ACC112 (cell line): Measurements from ENCODE around the gene EIF4G1.

Experiments
- H2AFZ ChIP-seq: fragments of 200-600 bp; sonication (generic); one replicate; pipeline ENCODE4 v1.6.0; 2017; ENCODE audit warnings: antibody characterized with exemption, low read length; ENCODE audit not compliant: unreplicated experiment
- H3K27ac ChIP-seq: fragments of 200-600 bp; sonication (generic); 2 replicates; pipeline ENCODE4 v1.5.1; 2014; ENCODE audit warnings: low read depth, mild to moderate bottlenecking, antibody characterized with exemption, low read length, moderate library complexity
- H3K27me3 ChIP-seq: fragments of 200-600 bp; sonication (generic); 2 replicates; pipeline ENCODE4 v1.6.1; 2014; ENCODE audit warnings: mild to moderate bottlenecking, antibody characterized with exemption, low read length, moderate library complexity, mixed read lengths; ENCODE audit not compliant: insufficient read depth
- H3K36me3 ChIP-seq: fragments of 200-600 bp; sonication (generic); 2 replicates; pipeline ENCODE4 v1.6.1; 2016; ENCODE audit warnings: mild to moderate bottlenecking, antibody characterized with exemption, low read length, moderate library complexity, mixed read lengths; ENCODE audit not compliant: insufficient read depth
- H3K4me1 ChIP-seq: fragments of 200-600 bp; sonication (generic); one replicate; pipeline ENCODE4 v1.6.1; 2016; ENCODE audit warnings: low read length, mixed read lengths; ENCODE audit not compliant: insufficient read depth, unreplicated experiment, control insufficient read depth
- H3K4me3 ChIP-seq: fragments of 200-600 bp; sonication (generic); 2 replicates; pipeline ENCODE4 v1.5.1; 2014; ENCODE audit warnings: mild to moderate bottlenecking, low read depth, low read length
- H3K79me2 ChIP-seq: fragments of 200-600 bp; sonication (generic); one replicate; pipeline ENCODE4 v1.6.0; 2016; ENCODE audit warnings: low read length; ENCODE audit not compliant: control insufficient read depth, unreplicated experiment, insufficient read depth

EIF4G1 gene

DNA sequence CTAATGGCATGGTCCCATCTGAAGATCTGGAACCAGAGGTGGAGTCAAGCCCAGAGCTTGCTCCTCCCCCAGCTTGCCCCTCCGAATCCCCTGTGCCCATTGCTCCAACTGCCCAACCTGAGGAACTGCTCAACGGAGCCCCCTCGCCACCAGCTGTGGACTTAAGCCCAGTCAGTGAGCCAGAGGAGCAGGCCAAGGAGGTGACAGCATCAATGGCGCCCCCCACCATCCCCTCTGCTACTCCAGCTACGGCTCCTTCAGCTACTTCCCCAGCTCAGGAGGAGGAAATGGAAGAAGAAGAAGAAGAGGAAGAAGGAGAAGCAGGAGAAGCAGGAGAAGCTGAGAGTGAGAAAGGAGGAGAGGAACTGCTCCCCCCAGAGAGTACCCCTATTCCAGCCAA is 7.3 kb downstream of the EIF4G1 start:
- H3K4me3 ChIP-seq, result no peak overlapping the region
- peaks cover 68% of the 10 kb centered on the region for H3K36me3 ChIP-seq
- peaks cover 91% of the 10 kb centered on the region for H3K79me2 ChIP-seq
- H2AFZ ChIP-seq, result no peak overlapping the region
- H3K27ac ChIP-seq, result no peak overlapping the region
- peaks cover 44% of the 10 kb centered on the region for H3K4me1 ChIP-seq
- H3K27me3 ChIP-seq, result no peaks in the 10 kb centered on the region

DNA sequence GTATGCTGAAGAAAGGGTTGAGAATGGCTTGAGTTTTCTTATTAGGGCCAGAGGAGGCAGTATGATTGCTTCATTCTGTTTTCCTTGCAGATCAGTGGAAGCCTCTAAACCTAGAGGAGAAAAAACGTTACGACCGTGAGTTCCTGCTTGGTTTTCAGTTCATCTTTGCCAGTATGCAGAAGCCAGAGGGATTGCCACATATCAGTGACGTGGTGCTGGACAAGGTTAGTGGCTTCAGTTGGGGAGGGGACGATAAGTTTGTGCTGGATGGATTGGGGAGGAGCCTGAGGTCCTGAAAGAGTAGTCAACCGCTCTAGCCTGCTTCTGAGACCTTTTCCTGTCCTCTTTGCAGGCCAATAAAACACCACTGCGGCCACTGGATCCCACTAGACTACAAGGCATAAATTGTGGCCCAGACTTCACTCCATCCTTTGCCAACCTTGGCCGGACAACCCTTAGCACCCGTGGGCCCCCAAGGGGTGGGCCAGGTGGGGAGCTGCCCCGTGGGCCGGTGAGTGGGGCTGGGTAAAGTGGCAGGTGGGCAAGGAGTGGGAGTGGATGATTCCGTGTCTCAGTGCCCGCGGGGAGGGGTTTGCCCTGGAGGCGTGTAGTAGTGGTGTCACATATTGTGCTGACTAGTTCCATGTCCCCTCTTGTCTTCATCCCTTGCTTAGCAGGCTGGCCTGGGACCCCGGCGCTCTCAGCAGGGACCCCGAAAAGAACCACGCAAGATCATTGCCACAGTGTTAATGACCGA is 8.5 kb downstream of the EIF4G1 start:
- H3K36me3 ChIP-seq, result peaks cover 74% of the 10 kb centered on the region

DNA sequence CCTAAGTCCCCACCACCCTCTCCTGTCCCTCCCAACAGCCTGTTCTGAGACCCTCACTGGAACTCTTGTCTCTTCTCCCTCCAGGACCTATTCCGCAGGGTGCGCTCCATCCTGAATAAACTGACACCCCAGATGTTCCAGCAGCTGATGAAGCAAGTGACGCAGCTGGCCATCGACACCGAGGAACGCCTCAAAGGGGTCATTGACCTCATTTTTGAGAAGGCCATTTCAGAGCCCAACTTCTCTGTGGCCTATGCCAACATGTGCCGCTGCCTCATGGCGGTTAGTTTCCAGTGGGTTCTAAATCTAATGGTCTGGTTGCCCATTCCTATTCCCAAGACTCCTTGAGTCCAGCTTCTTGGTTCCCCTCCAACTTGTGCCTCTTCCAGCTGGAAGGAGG is 9.3 kb downstream of the EIF4G1 start:
- Histone ChIP-seq H3K79me2 (peaks cover 90% of the 10 kb centered on the region), H3K4me1 (peaks cover 26% of the 10 kb centered on the region), H3K36me3 (peaks cover 81% of the 10 kb centered on the region), H3K4me3 (no peak overlapping the region), H2AFZ (no peak overlapping the region), H3K27me3 (no peaks in the 10 kb centered on the region), H3K27ac (no peak overlapping the region)

More for the DNA sequence above, 8.5 kb downstream of the EIF4G1 start:
- Histone ChIP-seq H3K27me3 (no peaks in the 10 kb centered on the region), H3K4me3 (no peak overlapping the region), H3K27ac (0 out of 2 replicates have a peak overlapping the region, but pooled peaks have one; percentile 9), H3K4me1 (peaks cover 32% of the 10 kb centered on the region), H3K79me2 (peaks cover 89% of the 10 kb centered on the region), H2AFZ (no peak overlapping the region)

DNA sequence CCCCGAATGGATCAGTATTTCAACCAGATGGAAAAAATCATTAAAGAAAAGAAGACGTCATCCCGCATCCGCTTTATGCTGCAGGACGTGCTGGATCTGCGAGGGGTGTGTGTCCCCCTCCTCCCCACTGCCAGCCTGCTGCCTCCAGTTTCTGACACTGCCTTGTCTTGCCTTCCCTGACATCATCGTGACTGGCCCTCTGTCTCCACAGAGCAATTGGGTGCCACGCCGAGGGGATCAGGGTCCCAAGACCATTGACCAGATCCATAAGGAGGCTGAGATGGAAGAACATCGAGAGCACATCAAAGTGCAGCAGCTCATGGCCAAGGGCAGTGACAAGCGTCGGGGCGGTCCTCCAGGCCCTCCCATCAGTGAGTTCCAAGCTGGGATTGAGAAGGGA is 10.9 kb downstream of the EIF4G1 start:
- Histone ChIP-seq H3K4me3 (no peak overlapping the region), H3K27ac (no peak overlapping the region), H3K79me2 (peaks cover 81% of the 10 kb centered on the region)

DNA sequence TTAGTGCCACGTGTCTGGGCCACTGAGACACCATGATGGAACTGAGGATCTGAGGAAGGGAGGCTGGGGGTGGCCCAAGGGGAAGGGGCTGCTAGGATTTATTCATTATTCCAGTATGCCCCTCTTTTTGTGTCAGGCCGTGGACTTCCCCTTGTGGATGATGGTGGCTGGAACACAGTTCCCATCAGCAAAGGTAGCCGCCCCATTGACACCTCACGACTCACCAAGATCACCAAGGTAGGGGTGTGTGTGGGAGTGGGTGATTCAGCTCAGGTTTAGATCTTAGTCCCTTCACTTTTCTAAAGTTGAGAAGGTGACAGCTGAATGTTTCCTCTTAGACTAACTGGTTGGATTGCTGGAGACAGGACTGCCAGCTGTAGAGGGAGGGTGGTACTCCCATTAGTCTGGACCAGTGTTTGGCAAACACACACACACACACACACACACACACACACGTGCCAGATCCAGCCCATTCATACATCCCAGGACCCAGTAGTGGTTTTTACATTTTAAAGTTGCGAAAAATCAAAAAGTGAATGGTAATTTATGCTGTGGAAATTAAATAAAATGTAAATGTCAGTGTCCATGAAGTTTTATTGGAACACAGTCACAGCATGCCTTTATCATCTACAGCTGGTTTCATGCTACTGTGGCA is 11.4 kb downstream of the EIF4G1 start:
- Histone ChIP-seq H3K4me3 (no peak overlapping the region), H3K36me3 (peaks cover 90% of the 10 kb centered on the region), H2AFZ (no peak overlapping the region), H3K4me1 (peaks cover 8% of the 10 kb centered on the region), H3K79me2 (peaks cover 76% of the 10 kb centered on the region), H3K27ac (no peak overlapping the region), H3K27me3 (no peaks in the 10 kb centered on the region)

More for the DNA sequence above, 10.9 kb downstream of the EIF4G1 start:
- peaks cover 13% of the 10 kb centered on the region for H3K4me1 ChIP-seq
- no peaks in the 10 kb centered on the region for H3K27me3 ChIP-seq
- no peak overlapping the region for H2AFZ ChIP-seq
- peaks cover 92% of the 10 kb centered on the region for H3K36me3 ChIP-seq

DNA sequence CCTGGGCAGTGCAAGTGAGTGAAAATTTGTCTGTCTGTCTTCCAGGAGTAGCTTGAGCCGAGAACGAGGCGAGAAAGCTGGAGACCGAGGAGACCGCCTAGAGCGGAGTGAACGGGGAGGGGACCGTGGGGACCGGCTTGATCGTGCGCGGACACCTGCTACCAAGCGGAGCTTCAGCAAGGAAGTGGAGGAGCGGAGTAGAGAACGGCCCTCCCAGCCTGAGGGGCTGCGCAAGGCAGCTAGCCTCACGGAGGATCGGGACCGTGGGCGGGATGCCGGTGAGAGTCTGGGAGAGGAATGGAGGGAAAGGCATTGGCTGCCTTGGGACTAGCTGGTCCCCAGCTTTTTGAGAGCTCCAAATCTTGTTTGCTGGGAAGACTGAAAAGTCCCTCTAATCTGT is 12.8 kb downstream of the EIF4G1 start:
- H2AFZ ChIP-seq, result no peak overlapping the region
- H3K4me3 ChIP-seq, result no peak overlapping the region
- peaks cover 18% of the 10 kb centered on the region for H3K4me1 ChIP-seq
- no peak overlapping the region for H3K27ac ChIP-seq
- peaks cover 67% of the 10 kb centered on the region for H3K79me2 ChIP-seq
- peaks cover 90% of the 10 kb centered on the region for H3K36me3 ChIP-seq
- no peaks in the 10 kb centered on the region for H3K27me3 ChIP-seq

DNA sequence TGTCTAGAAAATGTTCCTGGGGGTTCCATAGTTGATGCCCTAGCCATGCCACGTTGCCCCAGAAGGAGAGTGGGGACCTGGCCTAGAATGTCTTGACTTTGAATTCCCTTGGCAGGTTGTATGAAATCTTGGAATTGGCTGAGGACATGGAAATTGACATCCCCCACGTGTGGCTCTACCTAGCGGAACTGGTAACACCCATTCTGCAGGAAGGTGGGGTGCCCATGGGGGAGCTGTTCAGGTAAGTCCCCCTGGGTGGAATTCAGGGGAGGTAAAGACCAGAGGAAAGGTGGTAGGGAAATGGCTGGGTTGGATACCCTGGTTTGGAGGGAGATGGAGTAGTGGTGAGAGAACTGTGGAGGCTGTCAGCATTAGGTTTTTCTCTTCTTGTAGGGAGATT is 14.1 kb downstream of the EIF4G1 start:
- Histone ChIP-seq H3K36me3 (peaks cover 87% of the 10 kb centered on the region), H3K27me3 (no peaks in the 10 kb centered on the region), H3K4me3 (no peak overlapping the region), H3K79me2 (peaks cover 61% of the 10 kb centered on the region), H3K27ac (no peak overlapping the region), H3K4me1 (peaks cover 27% of the 10 kb centered on the region), H2AFZ (no peak overlapping the region)

DNA sequence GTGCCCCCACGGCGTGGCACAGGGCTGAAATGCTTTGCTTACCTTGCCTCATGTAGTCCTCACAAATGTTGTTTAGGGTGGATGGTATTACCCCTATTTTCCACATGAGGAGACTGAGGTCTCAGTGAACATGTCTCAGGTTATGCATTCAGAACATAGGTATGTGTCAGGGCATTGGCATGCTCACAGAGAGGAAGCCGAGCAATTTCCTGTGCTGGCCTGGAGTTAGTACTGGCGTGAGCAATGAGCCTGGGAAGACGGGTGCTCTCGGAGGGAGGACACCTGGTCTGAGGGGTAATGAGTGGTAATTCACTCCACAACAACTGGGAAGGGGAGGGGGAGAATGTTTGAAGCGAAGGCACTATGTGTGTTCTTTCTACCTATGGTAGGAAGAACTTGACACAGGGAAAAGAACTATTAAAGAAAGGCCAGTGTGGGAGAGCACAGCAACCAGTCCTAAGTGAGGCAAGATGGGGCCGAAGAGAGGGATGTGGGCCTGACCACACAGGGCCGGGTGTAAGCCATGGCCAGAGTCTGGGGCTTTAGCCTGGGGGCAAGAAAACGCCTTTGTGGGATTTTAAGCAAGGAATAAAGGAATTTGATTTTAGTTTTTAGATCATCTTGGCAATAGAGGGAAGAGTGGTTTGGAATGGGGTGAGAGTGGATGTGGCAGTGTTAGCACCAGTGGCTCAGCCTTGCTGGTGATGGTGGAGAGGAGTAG is 18.1 kb downstream of the EIF4G1 start:
- Histone ChIP-seq H3K36me3 (peaks cover 57% of the 10 kb centered on the region), H3K4me1 (peaks cover 59% of the 10 kb centered on the region)

DNA sequence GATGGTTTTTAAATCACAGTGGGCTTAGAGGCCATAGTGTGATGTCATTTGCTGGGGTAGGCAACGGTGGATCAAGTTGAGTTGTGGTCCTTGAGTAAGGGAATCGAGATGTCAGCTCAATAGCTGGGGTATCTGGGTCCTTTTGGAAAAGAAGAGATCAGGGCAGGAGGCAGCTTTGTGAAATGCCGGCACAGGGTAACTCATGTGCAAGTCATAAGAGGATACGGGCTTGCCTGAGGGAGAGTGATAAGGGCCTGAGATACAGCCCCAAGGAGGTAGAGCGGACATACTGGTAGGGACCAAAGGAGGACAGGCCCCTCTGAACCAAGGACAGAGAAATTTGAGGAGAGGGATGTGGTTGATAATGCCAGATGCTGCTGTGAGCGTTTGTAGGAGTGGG is 18.8 kb downstream of the EIF4G1 start:
- H2AFZ ChIP-seq, result no peak overlapping the region
- 0 out of 2 replicates have a peak overlapping the region, but pooled peaks have one; percentile 9 for H3K4me3 ChIP-seq
- H3K36me3 ChIP-seq, result peaks cover 52% of the 10 kb centered on the region
- peaks cover 39% of the 10 kb centered on the region for H3K79me2 ChIP-seq
- peaks cover 66% of the 10 kb centered on the region for H3K4me1 ChIP-seq
- no peaks in the 10 kb centered on the region for H3K27me3 ChIP-seq
- H3K27ac ChIP-seq, result peak overlapping the region; percentile 94

More for the DNA sequence above, 18.1 kb downstream of the EIF4G1 start:
- Histone ChIP-seq H2AFZ (no peak overlapping the region), H3K27me3 (no peaks in the 10 kb centered on the region), H3K4me3 (peak overlapping the region; percentile 9; the same call in 1 of the 2 replicates), H3K79me2 (peaks cover 36% of the 10 kb centered on the region), H3K27ac (peak overlapping the region; percentile 94)

DNA sequence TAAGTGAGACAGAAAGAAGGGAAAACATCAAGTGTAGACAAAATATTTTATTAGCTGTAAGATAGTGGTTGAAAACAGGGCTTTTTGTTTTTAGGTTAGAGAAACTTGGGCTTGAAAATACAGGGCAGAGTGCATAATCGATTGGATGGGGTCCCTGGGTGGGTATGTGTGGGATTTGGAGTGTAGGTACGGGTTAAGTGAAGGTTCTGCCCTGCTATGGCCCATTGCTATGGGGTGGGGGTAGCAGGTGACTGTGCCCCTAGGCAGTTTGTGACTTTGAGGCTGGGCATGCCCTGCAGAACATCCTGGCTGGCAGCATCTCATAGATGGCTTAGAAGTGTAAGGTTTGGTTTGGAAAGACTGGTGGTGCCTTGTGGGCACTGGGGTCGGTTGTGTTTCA is 19.3 kb downstream of the EIF4G1 start:
- Histone ChIP-seq H3K36me3 (peaks cover 47% of the 10 kb centered on the region), H2AFZ (no peak overlapping the region), H3K4me3 (no peak overlapping the region), H3K79me2 (peaks cover 39% of the 10 kb centered on the region), H3K27me3 (no peaks in the 10 kb centered on the region), H3K4me1 (peaks cover 70% of the 10 kb centered on the region), H3K27ac (peak overlapping the region; percentile 94)
